ENCODE results near the gene INSYN2B. TPM values are rescaled to one million over a fixed set of nuclear protein-coding genes. Genes with fewer than 3 reads are reported as not detected.

The INSYN2B gene
- total and polyA plus RNA-seq, 2 of the 8 experiments (the other 6 are each of a cell fraction or from before 2014, with no cell fraction given), result not detected

DNA sequence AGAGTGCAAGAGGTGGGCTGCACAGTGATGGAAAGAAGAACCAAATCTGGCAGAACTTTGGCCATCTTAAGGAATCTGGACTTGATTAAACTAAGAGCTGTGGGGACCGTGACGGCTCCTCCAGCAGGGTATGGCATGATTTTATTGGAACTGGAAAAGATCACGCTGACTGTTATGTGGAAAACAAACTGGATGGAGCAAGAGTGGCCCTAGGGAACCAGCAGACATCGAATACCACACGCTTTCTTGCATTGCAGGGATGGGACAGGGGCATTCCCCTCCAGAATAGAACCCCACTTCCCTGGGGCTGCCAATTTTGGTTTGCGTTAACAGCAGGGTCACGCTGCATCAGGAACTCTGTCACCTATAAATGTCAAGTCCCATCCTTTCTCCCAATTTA lies 38.8 kb downstream of the INSYN2B start:
- TF ChIP-seq RAD21 (IDR thresholded peaks at IDR 0.05 in 1 of 2, conservative IDR thresholded peaks at IDR 0.05 in 1 of 2; ENCODE audit: low read depth in 2 of 2, low read length in 2 of 2) (no peak), RFX5 (IDR thresholded peaks at IDR 0.05; ENCODE audit: borderline replicate concordance, low read depth, low read length) (no peak), POU5F1 (IDR thresholded peaks at IDR 0.05; ENCODE audit: low read depth, low read length) (no peak), MAFK (IDR thresholded peaks at IDR 0.05; ENCODE audit: low read depth, low read length) (no peak), USF2 (IDR thresholded peaks at IDR 0.05; ENCODE audit: low read length) (no peak), CHD2 (IDR thresholded peaks at IDR 0.05; ENCODE audit: low read length) (no peak), SIX5 (IDR thresholded peaks at IDR 0.05; ENCODE audit: low read depth, low read length) (no peak), EGR1 (IDR thresholded peaks at IDR 0.05; ENCODE audit: borderline replicate concordance, low read depth, low read length) (no peak), EZH2 (IDR thresholded peaks at IDR 0.05; ENCODE audit: low read depth, low read length, severe bottlenecking) (no peak)
- no peak overlapping the region for H2BK12ac ChIP-seq (ENCODE audit: low read depth, low read length)
- no peaks in the 10 kb centered on the region for H3K79me1 ChIP-seq (ENCODE audit: low read depth, low read length)
- no peak for DNase-seq (ENCODE audit: low read depth in 1 of 2, low spot score in 2 of 2)
- H3K79me2 ChIP-seq (ENCODE audit: control insufficient read depth in 1 of 2, insufficient read depth in 2 of 2, low read length in 2 of 2), result no peaks in the 10 kb centered on the region
- no peak overlapping the region for H3K27ac ChIP-seq (ENCODE audit: low read depth, low read length)
- no peak overlapping the region for H2AFZ ChIP-seq (ENCODE audit: low read length)
- no peak overlapping the region for H2BK20ac ChIP-seq (ENCODE audit: low read length)
- H3K27me3 ChIP-seq (replicated peaks in 1 of 4; ENCODE audit: control insufficient read depth in 3 of 4, extremely low read depth in 1 of 4, insufficient read depth in 3 of 4, low read length in 3 of 4), result no peaks in the 10 kb centered on the region
- H2BK120ac ChIP-seq (replicated peaks; ENCODE audit: low read depth, low read length), result no peak overlapping the region
- H3K9ac ChIP-seq (replicated peaks in 1 of 4; ENCODE audit: extremely low read depth in 1 of 4, low read depth in 3 of 4, low read length in 3 of 4), result no peak overlapping the region
- no peak overlapping the region for H3K4me2 ChIP-seq (ENCODE audit: insufficient read depth in 1 of 2, low read depth in 2 of 2, low read length in 2 of 2)
- ChIA-PET POLR2A (ENCODE audit: partially characterized antibody) (no interaction called here), CTCF (ENCODE audit: partially characterized antibody) (interaction anchor here (1.0 kb wide), 1 partner anchor 16 kb away, joined by 3 read pairs; no protein-coding TSS in a partner anchor)
- no peaks in the 10 kb centered on the region for H3K9me3 ChIP-seq (ENCODE audit: insufficient read depth in 2 of 2, low read depth in 1 of 2, low read length in 1 of 2)
- H3K14ac ChIP-seq (ENCODE audit: insufficient read length), result no peak overlapping the region
- no peak overlapping the region for H4K8ac ChIP-seq (ENCODE audit: extremely low read depth, insufficient read depth, low read length)
- H3K4me3 ChIP-seq (ENCODE audit: extremely low read depth in 1 of 4, insufficient read depth in 2 of 4, low read depth in 3 of 4, low read length in 4 of 4), result no peak overlapping the region
- no peaks in the 10 kb centered on the region for H4K20me1 ChIP-seq (replicated peaks in 1 of 2; ENCODE audit: control insufficient read depth in 1 of 2, insufficient read depth in 2 of 2, low read length in 2 of 2)
- H3K23me2 ChIP-seq (ENCODE audit: low read depth, low read length), result no peaks in the 10 kb centered on the region
- peaks cover 5 to 7% (median 5%) of the 10 kb centered on the region in 4 experiments; a peak in 6 of 7 replicates for H3K4me1 ChIP-seq (replicated peaks in 1 of 4; ENCODE audit: control insufficient read depth in 3 of 4, insufficient read depth in 4 of 4, low read length in 3 of 4)
- H3K18ac ChIP-seq (ENCODE audit: extremely low read depth, low read length), result no peak overlapping the region
- H4K91ac ChIP-seq (replicated peaks; ENCODE audit: insufficient read length, low read length), result no peak overlapping the region
- H3K56ac ChIP-seq (replicated peaks; ENCODE audit: insufficient read length, low read depth, low read length), result no peak overlapping the region
- H2AK5ac ChIP-seq (ENCODE audit: low read depth, low read length), result no peak overlapping the region
- H2BK5ac ChIP-seq (ENCODE audit: low read depth, low read length), result no peak overlapping the region
- no peak overlapping the region for H4K5ac ChIP-seq (ENCODE audit: insufficient read length, low read depth, low read length)
- H3K23ac ChIP-seq (ENCODE audit: insufficient read length), result no peak overlapping the region
- H2BK15ac ChIP-seq (ENCODE audit: low read length), result no peak overlapping the region
- FAIRE-seq, result no peak
- H3K4ac ChIP-seq (replicated peaks; ENCODE audit: insufficient read length, low read depth, low read length), result no peak overlapping the region
- WGBS, 2 experiments (ENCODE audit: extremely low coverage in 1 of 2, insufficient coverage in 1 of 2, insufficient read length in 1 of 2, insufficient replicate concordance in 2 of 2, low coverage in 1 of 2, low lambda C conversion rate in 2 of 2, missing lambda C conversion rate in 1 of 2), result 88% methylated on average over 7 of the region's 7 CpGs; no CpG with 5 or more reads in 1 of the 2 experiments
- H3K36me3 ChIP-seq (ENCODE audit: control insufficient read depth in 2 of 4, insufficient read depth in 4 of 4, low read length in 3 of 4), result no peaks in the 10 kb centered on the region
